Mesenchymal stem cell (in vitro differentiated cells and primary cell): ENCODE results near the gene ISCU.
"Not testable (repeated sequence)": the region's sequence is repeated elsewhere in the genome, so short reads cannot be mapped to it uniquely, and the experiment has no call there.

Source experiments
- DNase-seq: peaks from one replicate; pipeline ENCODE4 v3.0.0-alpha.2; 2013
- H2AFZ ChIP-seq: one replicate; pipeline ENCODE4 v1.6.1; 2013; ENCODE audit warnings: low read depth, mild to moderate bottlenecking, control low read depth, inconsistent platforms, low read length, moderate library complexity
- H2AK5ac ChIP-seq: 2 replicates; pipeline ENCODE4 v1.6.1; 2013; ENCODE audit warnings: low read length, moderate library complexity, mild to moderate bottlenecking, inconsistent platforms; ENCODE audit not compliant: severe bottlenecking
- H2BK120ac ChIP-seq: one replicate; pipeline ENCODE4 v1.6.1; 2013; ENCODE audit warnings: low read depth, mild to moderate bottlenecking, inconsistent platforms, low read length, moderate library complexity
- H2BK12ac ChIP-seq, 2 experiments: one replicate each; pipeline ENCODE4 v1.6.1; 2013; ENCODE audit warnings: inconsistent platforms in 2 of 2, low read length in 2 of 2, mild to moderate bottlenecking in 2 of 2, moderate library complexity in 2 of 2, control low read depth in 1 of 2
- H2BK15ac ChIP-seq: one replicate; pipeline ENCODE4 v1.6.1; 2013; ENCODE audit warnings: mild to moderate bottlenecking, low read depth, inconsistent platforms; ENCODE audit not compliant: poor library complexity, severe bottlenecking
- H2BK5ac ChIP-seq: 2 replicates; pipeline ENCODE4 v1.6.1; 2013; ENCODE audit warnings: low read depth, mild to moderate bottlenecking, low read length, control low read depth, inconsistent platforms; ENCODE audit not compliant: poor library complexity, severe bottlenecking
- H3K14ac ChIP-seq, 2 experiments: one replicate each; pipeline ENCODE4 v1.6.1; 2013; ENCODE audit warnings: inconsistent platforms in 2 of 2, low read length in 2 of 2, control low read depth in 1 of 2, mild to moderate bottlenecking in 1 of 2, moderate library complexity in 1 of 2
- H3K18ac ChIP-seq, 2 experiments: one replicate each; pipeline ENCODE4 v1.6.1; 2013; ENCODE audit warnings: inconsistent platforms in 2 of 2, low read length in 2 of 2, control low read depth in 1 of 2, low read depth in 1 of 2, mild to moderate bottlenecking in 1 of 2
- H3K23ac ChIP-seq, 2 experiments: one replicate each; pipeline ENCODE4 v1.6.1; 2013; ENCODE audit warnings: inconsistent platforms in 2 of 2, low read length in 2 of 2, mild to moderate bottlenecking in 2 of 2, moderate library complexity in 2 of 2, control low read depth in 1 of 2
- H3K27ac ChIP-seq: 2 replicates; pipeline ENCODE4 v1.5.1; 2013; ENCODE audit warnings: mild to moderate bottlenecking, moderate library complexity, low read length, control low read depth, inconsistent platforms; ENCODE audit not compliant: poor library complexity, severe bottlenecking
- H3K27me3 ChIP-seq, 2 experiments: 2 replicates each; pipeline versions ENCODE4 v1.6.1 to v1.7.0; 2013; ENCODE audit warnings: low read length in 2 of 2, mild to moderate bottlenecking in 2 of 2, moderate library complexity in 2 of 2, control low read depth in 1 of 2, inconsistent platforms in 1 of 2; ENCODE audit not compliant: control insufficient read depth in 1 of 2, insufficient read depth in 1 of 2
- H3K36me3 ChIP-seq, 2 experiments: 2 replicates each; pipeline versions ENCODE4 v1.6.1 to v1.7.0; 2013; ENCODE audit warnings: low read length in 2 of 2, control low read depth in 1 of 2, inconsistent platforms in 1 of 2, low read depth in 1 of 2, mild to moderate bottlenecking in 1 of 2; ENCODE audit not compliant: insufficient read depth in 2 of 2, control insufficient read depth in 1 of 2
- H3K4ac ChIP-seq, 2 experiments: one replicate each; pipeline ENCODE4 v1.6.1; 2013; ENCODE audit warnings: inconsistent platforms in 2 of 2, low read length in 2 of 2, mild to moderate bottlenecking in 2 of 2, moderate library complexity in 2 of 2, control low read depth in 1 of 2, low read depth in 1 of 2
- H3K4me1 ChIP-seq: 2 replicates; pipeline ENCODE4 v1.6.1; 2013; ENCODE audit warnings: low read depth, low read length, control low read depth; ENCODE audit not compliant: control insufficient read depth, insufficient read depth
- H3K4me2 ChIP-seq: 2 replicates; pipeline ENCODE4 v1.6.1; 2013; ENCODE audit warnings: low read length, mild to moderate bottlenecking, inconsistent platforms; ENCODE audit not compliant: poor library complexity, severe bottlenecking
- H3K4me3 ChIP-seq, 2 experiments: 2 replicates each; pipeline versions ENCODE4 v1.5.1 to v1.7.0; 2013; ENCODE audit warnings: low read length in 2 of 2, mild to moderate bottlenecking in 2 of 2, control low read depth in 1 of 2, low read depth in 1 of 2; ENCODE audit not compliant: insufficient read depth in 1 of 2
- H3K79me1 ChIP-seq: replicated peaks from 2 replicates; pipeline ENCODE4 v1.6.1; 2013; ENCODE audit warnings: mild to moderate bottlenecking, control low read depth, low read length, inconsistent platforms; ENCODE audit not compliant: poor library complexity, severe bottlenecking
- H3K9ac ChIP-seq: 2 replicates; pipeline ENCODE4 v1.7.0; 2013; ENCODE audit warnings: mild to moderate bottlenecking, low read length, moderate library complexity
- H3K9me3 ChIP-seq: 2 replicates; pipeline ENCODE4 v1.7.0; 2013; ENCODE audit warnings: mild to moderate bottlenecking, low read length; ENCODE audit not compliant: control insufficient read depth
- H4K8ac ChIP-seq: one replicate; pipeline ENCODE4 v1.6.1; 2013; ENCODE audit warnings: inconsistent platforms, mild to moderate bottlenecking, low read length, moderate library complexity
- H4K91ac ChIP-seq: one replicate; pipeline ENCODE4 v1.6.1; 2013; ENCODE audit warnings: mild to moderate bottlenecking, low read length, inconsistent platforms
- WGBS: methylation state at CpG from one replicate; pipeline ENCODE4 v1.1.7; 2013; ENCODE audit warnings: mixed read lengths; 5-methylcytosine and 5-hydroxymethylcytosine counted together

The ISCU gene

GRCh38 chr12:108555383-108555782 is 7.0 kb upstream of the ISCU start:
- H2AFZ ChIP-seq, H3K4ac ChIP-seq, H3K79me1 ChIP-seq, H3K4me2 ChIP-seq, H3K18ac ChIP-seq, H2BK15ac ChIP-seq, H2BK120ac ChIP-seq, H2BK5ac ChIP-seq, H3K23ac ChIP-seq, H4K8ac ChIP-seq, DNase-seq, H3K4me3 ChIP-seq, H3K9me3 ChIP-seq, H3K9ac ChIP-seq, H3K14ac ChIP-seq, H3K27ac ChIP-seq, H4K91ac ChIP-seq, H2AK5ac ChIP-seq, H2BK12ac ChIP-seq, H3K27me3 ChIP-seq: not testable (repeated sequence)
- WGBS, result 98% methylated on average over 7 of the region's 9 CpGs
- Histone ChIP-seq H3K4me1 (peaks cover 14% of the 10 kb centered on the region), H3K36me3 (peaks cover 10 to 16% of the 10 kb centered on the region in 2 experiments)

GRCh38 chr12:108559007-108559655 is 3.3 kb upstream of the ISCU start:
- H3K4ac ChIP-seq, result no peak overlapping the region
- H3K14ac ChIP-seq, result no peak overlapping the region
- H2BK120ac ChIP-seq, result no peak overlapping the region
- peaks cover 2% of the 10 kb centered on the region for H3K79me1 ChIP-seq
- peaks cover 10 to 21% of the 10 kb centered on the region in 2 experiments for H3K36me3 ChIP-seq
- no peak overlapping the region for H2BK15ac ChIP-seq
- H3K27me3 ChIP-seq, result no peaks in the 10 kb centered on the region
- H3K18ac ChIP-seq, result no peak overlapping the region
- no peaks in the 10 kb centered on the region for H3K9me3 ChIP-seq
- no peak overlapping the region for H4K91ac ChIP-seq
- H2BK12ac ChIP-seq, result no peak overlapping the region
- H3K4me3 ChIP-seq, result peak overlapping the region in 1 of 2 experiments; percentile 99
- WGBS, result 94% methylated on average over 12 of the region's 14 CpGs
- H3K4me1 ChIP-seq, result peaks cover 15% of the 10 kb centered on the region
- DNase-seq, result no peak
- peak overlapping the region; percentile 100 for H3K9ac ChIP-seq
- H3K4me2 ChIP-seq, result peak overlapping the region; percentile 75
- no peak overlapping the region for H2AK5ac ChIP-seq
- no peak overlapping the region for H3K23ac ChIP-seq
- no peak overlapping the region for H4K8ac ChIP-seq
- H3K27ac ChIP-seq, result no peak overlapping the region
- no peak overlapping the region for H2AFZ ChIP-seq
- H2BK5ac ChIP-seq, result no peak overlapping the region

DNA sequence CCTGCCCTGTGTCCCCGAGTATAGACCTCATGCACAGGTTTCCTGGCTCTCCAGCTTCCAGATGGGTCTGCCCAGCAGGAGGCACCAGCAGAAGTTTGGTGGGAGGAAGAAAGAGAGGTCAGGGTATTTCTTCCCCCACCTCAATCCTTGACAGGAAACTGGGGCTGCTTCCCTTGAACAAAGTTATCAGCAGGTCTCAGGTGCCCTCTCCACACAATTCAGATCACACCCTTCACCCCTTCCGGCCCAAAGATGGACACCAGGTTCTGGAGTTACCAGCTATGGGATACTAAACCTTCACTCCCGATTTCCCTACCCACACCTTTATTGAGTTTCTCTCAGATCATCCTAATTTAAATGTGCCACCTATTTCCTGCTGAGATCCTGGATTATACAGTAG is 2.6 kb upstream of the ISCU start:
- Histone ChIP-seq H2BK15ac (no peak overlapping the region), H3K27ac (no peak overlapping the region), H2BK120ac (no peak overlapping the region), H3K4ac (no peak overlapping the region), H3K23ac (no peak overlapping the region), H3K79me1 (peaks cover 8% of the 10 kb centered on the region), H3K9me3 (no peaks in the 10 kb centered on the region), H3K18ac (no peak overlapping the region), H3K9ac (peak overlapping the region; percentile 100), H3K36me3 (peaks cover 10 to 27% of the 10 kb centered on the region in 2 experiments), H3K4me3 (peak overlapping the region in 1 of 2 experiments; percentile 99), H4K8ac (no peak overlapping the region), H2AFZ (no peak overlapping the region), H2BK5ac (no peak overlapping the region), H2AK5ac (peak overlapping the region; percentile 51), H2BK12ac (no peak overlapping the region), H3K27me3 (no peaks in the 10 kb centered on the region), H3K4me1 (peaks cover 15% of the 10 kb centered on the region), H3K14ac (no peak overlapping the region), H3K4me2 (peak overlapping the region; percentile 75), H4K91ac (no peak overlapping the region)
- no peak for DNase-seq
- WGBS, result 85% methylated on average over 3 of the region's 3 CpGs

GRCh38 chr12:108560321-108560721 is 2.1 kb upstream of the ISCU start:
- H2BK15ac ChIP-seq, result peak overlapping the region; percentile 73
- H2AFZ ChIP-seq, result peak overlapping the region; percentile 85
- peak overlapping the region; percentile 75 for H3K4me2 ChIP-seq
- no peak overlapping the region for H3K14ac ChIP-seq
- peak overlapping the region; percentile 100 for H3K9ac ChIP-seq
- H3K4me3 ChIP-seq, result peak overlapping the region; percentile 91 to 99
- peak overlapping the region; percentile 58 for H3K27ac ChIP-seq
- no peak overlapping the region for H2BK12ac ChIP-seq
- peak overlapping the region; percentile 7 for H2BK120ac ChIP-seq
- peak overlapping the region; percentile 24 to 26 for H3K4ac ChIP-seq
- H3K79me1 ChIP-seq, result peaks cover 9% of the 10 kb centered on the region
- peak overlapping the region; percentile 27 for H2AK5ac ChIP-seq
- no peaks in the 10 kb centered on the region for H3K27me3 ChIP-seq
- H3K18ac ChIP-seq, result no peak overlapping the region
- no peak overlapping the region for H4K91ac ChIP-seq
- H4K8ac ChIP-seq, result peak overlapping the region; percentile 52
- WGBS, result 0% methylated on average over 9 of the region's 12 CpGs
- H3K23ac ChIP-seq, result no peak overlapping the region
- peak; percentile 64 for DNase-seq
- H3K9me3 ChIP-seq, result no peaks in the 10 kb centered on the region
- peaks cover 12 to 33% of the 10 kb centered on the region in 2 experiments for H3K36me3 ChIP-seq
- H2BK5ac ChIP-seq, result no peak overlapping the region
- H3K4me1 ChIP-seq, result peaks cover 18% of the 10 kb centered on the region
